Right lobe of liver (tissue), 4 donors: ENCODE measurements around the gene NCK2.

Source experiments
- CTCF ChIP-seq, 4 donors: fragments of 200-600 bp in 3 of 4; fragments of 450-650 bp in 1 of 4; IDR thresholded peaks; one replicate each; pipeline versions ENCODE4 v1.5.1 to v1.8.0; 2016 to 2022; ENCODE audit warnings: antibody characterized with exemption in 4 of 4, mild to moderate bottlenecking in 2 of 4
- POLR2A ChIP-seq: fragments of 450-650 bp; IDR thresholded peaks from one replicate; pipeline ENCODE4 v1.6.1; 2017; ENCODE audit warnings: antibody characterized with exemption, mild to moderate bottlenecking
- donor health status: DM: no; HTN: no; CAD: no.
- donor health status: DM: no; HTN: no; CAD: no.
- donor health status: DM: no; HTN: yes; CAD: no.

DNA sequence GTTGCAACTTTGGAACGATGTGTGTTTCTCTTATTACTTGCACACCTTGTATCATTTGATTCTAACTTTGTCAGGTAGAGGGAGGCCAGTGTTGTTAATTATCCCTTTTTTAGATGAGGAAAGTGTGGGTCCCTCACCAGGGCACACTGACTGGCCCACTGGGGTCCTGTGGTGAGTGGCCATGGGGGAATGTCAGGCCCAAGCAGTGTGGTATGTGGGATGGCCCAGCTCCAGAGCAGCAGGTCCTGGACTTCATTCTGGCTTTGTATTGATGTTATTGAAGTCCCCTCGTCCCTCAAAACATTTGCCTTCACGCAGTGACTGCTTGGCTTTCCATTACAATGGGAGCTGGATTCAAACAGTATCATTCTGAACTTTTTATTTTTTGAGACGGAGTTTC, 11.7 kb downstream of the NCK2 start:
- TF ChIP-seq CTCF (IDR thresholded peaks at IDR 0.05): no peak
- no peak for TF ChIP-seq POLR2A
